Neural cell (in vitro differentiated cells): ENCODE results near the gene PDE3B. TPM values are rescaled to one million over a fixed set of nuclear protein-coding genes. Genes with fewer than 3 reads are reported as not detected.

Source experiments
- H2AFZ ChIP-seq: fragments of 200-600, 300-800 bp; sonication (generic), shearing (Covaris generic); 2 replicates; pipeline ENCODE4 v1.6.0; 2014; ENCODE audit warnings: low read depth, mild to moderate bottlenecking, antibody characterized with exemption, low read length, moderate library complexity
- H3F3A ChIP-seq: fragments of 200-600 bp; shearing (Covaris generic); 2 replicates; pipeline ENCODE4 v1.6.1; 2016; ENCODE audit warnings: mild to moderate bottlenecking, moderate library complexity, mixed read lengths, antibody characterized with exemption, low read length; ENCODE audit not compliant: insufficient read depth, poor library complexity, severe bottlenecking
- H3K27ac ChIP-seq: fragments of 200-600, 300-800 bp; sonication (generic), shearing (Covaris generic); 2 replicates; pipeline ENCODE4 v1.5.1; 2014; ENCODE audit warnings: mild to moderate bottlenecking, low read length, moderate library complexity
- H3K27me3 ChIP-seq: fragments of 300-800, 200-600 bp; sonication (generic), shearing (Covaris generic); 2 replicates; pipeline ENCODE4 v1.6.0; 2014; ENCODE audit warnings: mild to moderate bottlenecking, low read depth, low read length, moderate library complexity; ENCODE audit not compliant: insufficient read depth
- H3K36me3 ChIP-seq: fragments of 300-800, 200-600 bp; sonication (generic), shearing (Covaris generic); 2 replicates; pipeline ENCODE4 v1.5.1; 2014; ENCODE audit warnings: mild to moderate bottlenecking, antibody characterized with exemption, low read length, moderate library complexity; ENCODE audit not compliant: insufficient read depth
- H3K4me2 ChIP-seq: fragments of 300-800, 200-600 bp; sonication (generic), shearing (Covaris generic); 2 replicates; pipeline ENCODE4 v1.6.0; 2014; ENCODE audit warnings: mild to moderate bottlenecking, low read length
- H3K4me3 ChIP-seq: fragments of 300-800, 200-600 bp; sonication (generic), shearing (Covaris generic); 2 replicates; pipeline ENCODE4 v1.5.1; 2014; ENCODE audit warnings: mild to moderate bottlenecking, low read length, moderate library complexity
- H3K79me2 ChIP-seq: fragments of 200-600 bp; shearing (Covaris generic); replicated peaks from 2 replicates; pipeline ENCODE4 v1.6.0; 2014; ENCODE audit warnings: mild to moderate bottlenecking, low read length, moderate library complexity; ENCODE audit not compliant: insufficient read depth
- H3K9ac ChIP-seq: fragments of 300-800, 200-600 bp; sonication (generic), shearing (Covaris generic); 2 replicates; pipeline ENCODE4 v1.6.1; 2016; ENCODE audit warnings: mild to moderate bottlenecking, low read length, mixed read lengths
- H3K9me2 ChIP-seq: fragments of 200-600 bp; shearing (Covaris generic); 2 replicates; pipeline ENCODE4 v1.6.1; 2016; ENCODE audit warnings: mild to moderate bottlenecking, low read length, mixed read lengths; ENCODE audit not compliant: insufficient read depth
- H3K9me3 ChIP-seq: fragments of 200-600, 300-800 bp; sonication (generic), shearing (Covaris generic); 2 replicates; pipeline ENCODE4 v1.6.1; 2016; ENCODE audit warnings: mild to moderate bottlenecking, mixed run types, low read length, moderate library complexity, mixed read lengths
- H4K20me1 ChIP-seq: fragments of 200-600 bp; shearing (Covaris generic); 2 replicates; pipeline ENCODE4 v1.6.1; 2016; ENCODE audit warnings: mild to moderate bottlenecking, mixed run types; ENCODE audit not compliant: insufficient read depth
- EP300 ChIP-seq: fragments of 450-650 bp; conservative IDR thresholded peaks from 2 replicates; pipeline ENCODE4 v1.6.1; 2014; ENCODE audit warnings: antibody characterized with exemption, mild to moderate bottlenecking, moderate library complexity; ENCODE audit not compliant: poor library complexity, severe bottlenecking
- EZH2 ChIP-seq: fragments of 200-600, 300-800 bp; shearing (Covaris generic), sonication (generic); IDR thresholded peaks from 2 replicates; pipeline ENCODE4 v1.6.1; 2014; ENCODE audit warnings: antibody characterized with exemption, low read length, borderline replicate concordance, mild to moderate bottlenecking; ENCODE audit not compliant: insufficient read depth, poor library complexity, severe bottlenecking
- MXI1 ChIP-seq: fragments of 450-650 bp; conservative IDR thresholded peaks from 2 replicates; pipeline ENCODE4 v1.6.1; 2014; ENCODE audit warnings: antibody characterized with exemption, mild to moderate bottlenecking; ENCODE audit not compliant: poor library complexity, severe bottlenecking
- POLR2AphosphoS5 ChIP-seq: IDR thresholded peaks from 2 replicates; pipeline ENCODE4 v1.6.1; 2012
- RAD21 ChIP-seq: fragments of 450-650 bp; conservative IDR thresholded peaks from 2 replicates; pipeline ENCODE4 v1.6.1; 2014; ENCODE audit warnings: antibody characterized with exemption, mild to moderate bottlenecking, moderate library complexity
- REST ChIP-seq: IDR thresholded peaks from 2 replicates; pipeline ENCODE4 v1.6.1; 2012; ENCODE audit warnings: borderline replicate concordance
- SMC3 ChIP-seq: fragments of 450-650 bp; conservative IDR thresholded peaks from 2 replicates; pipeline ENCODE4 v1.6.1; 2014; ENCODE audit warnings: antibody characterized with exemption, mild to moderate bottlenecking, moderate library complexity; ENCODE audit not compliant: poor library complexity
- TAF1 ChIP-seq: IDR thresholded peaks from 2 replicates; pipeline ENCODE4 v1.6.1; 2012; ENCODE audit warnings: low read depth
- polyA plus RNA-seq: library from polyadenylated mRNA; depleted of rRNA; stranded (reverse); fragments of >200 nt; gene quantifications from 2 replicates; pipeline ENCODE4 v1.2.3, GENCODE V29; 2014
- TF ChIP-seq, protein P1 (sequence below): fragments of 450-650 bp; IDR thresholded peaks from 2 replicates; pipeline ENCODE4 v1.5.1; 2014; ENCODE audit warnings: antibody characterized with exemption, mild to moderate bottlenecking, moderate library complexity; ENCODE audit not compliant: poor library complexity, severe bottlenecking

The PDE3B gene
- polyA plus RNA-seq, 1 donor from 2014 or later = 13.8 TPM

DNA sequence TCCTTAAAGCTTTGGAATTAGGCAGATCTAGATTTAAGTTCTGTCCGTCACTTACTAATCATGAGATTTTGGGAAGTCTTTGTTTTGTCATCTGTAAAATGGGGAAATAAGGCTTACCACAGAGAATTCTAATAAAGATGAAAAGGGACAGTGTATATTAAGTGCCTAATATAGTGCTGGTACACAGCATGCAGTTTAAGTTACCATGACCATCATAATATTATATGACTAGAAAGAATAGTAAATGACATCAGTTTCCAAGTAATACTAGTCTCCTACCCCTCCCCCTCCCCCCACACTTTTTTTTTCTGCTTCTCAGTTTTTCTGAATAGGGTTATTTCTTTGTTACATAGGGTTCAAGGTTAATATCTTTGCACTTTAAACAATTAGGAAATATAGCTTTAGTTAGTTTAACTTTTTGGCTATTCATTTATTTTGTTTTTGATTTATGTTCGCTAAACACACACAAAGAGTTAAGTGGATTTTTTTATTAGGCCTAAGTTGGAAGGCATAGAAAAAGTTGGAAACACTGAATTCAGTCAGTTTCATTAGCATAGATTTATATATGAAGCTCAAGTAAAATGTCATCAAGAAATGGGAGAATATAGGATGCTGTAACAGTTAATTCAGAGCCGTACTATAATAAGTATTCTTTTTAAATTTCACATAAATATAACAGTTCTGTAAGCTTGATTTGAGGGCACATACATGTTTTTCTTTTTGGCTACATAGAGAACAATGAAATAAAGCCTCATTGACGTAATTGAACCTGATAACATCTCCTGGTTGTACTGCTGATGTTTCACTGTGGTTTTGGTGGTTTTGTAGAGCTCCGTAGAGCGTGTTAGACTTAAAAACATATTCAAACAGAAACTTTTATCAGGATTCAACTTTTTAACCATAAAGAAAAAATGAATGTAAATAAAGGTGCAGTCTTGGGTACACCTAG lies 121.2 kb downstream of the PDE3B start (continued):
- TF ChIP-seq MXI1 = no peak
- no peak for TF ChIP-seq TAF1

- Histone ChIP-seq H3K36me3 (no peaks in the 10 kb centered on the region), H3K79me2 (no peaks in the 10 kb centered on the region), H3K9ac (no peak overlapping the region), H3F3A (no peaks in the 10 kb centered on the region), H3K9me3 (no peaks in the 10 kb centered on the region), H2AFZ (no peak overlapping the region), H3K27ac (no peak overlapping the region), H3K27me3 (no peaks in the 10 kb centered on the region), H3K9me2 (no peaks in the 10 kb centered on the region), H4K20me1 (no peaks in the 10 kb centered on the region), H3K4me2 (no peak overlapping the region), H3K4me3 (no peak overlapping the region)
- no peak for TF ChIP-seq REST
- TF ChIP-seq, protein P1, sequence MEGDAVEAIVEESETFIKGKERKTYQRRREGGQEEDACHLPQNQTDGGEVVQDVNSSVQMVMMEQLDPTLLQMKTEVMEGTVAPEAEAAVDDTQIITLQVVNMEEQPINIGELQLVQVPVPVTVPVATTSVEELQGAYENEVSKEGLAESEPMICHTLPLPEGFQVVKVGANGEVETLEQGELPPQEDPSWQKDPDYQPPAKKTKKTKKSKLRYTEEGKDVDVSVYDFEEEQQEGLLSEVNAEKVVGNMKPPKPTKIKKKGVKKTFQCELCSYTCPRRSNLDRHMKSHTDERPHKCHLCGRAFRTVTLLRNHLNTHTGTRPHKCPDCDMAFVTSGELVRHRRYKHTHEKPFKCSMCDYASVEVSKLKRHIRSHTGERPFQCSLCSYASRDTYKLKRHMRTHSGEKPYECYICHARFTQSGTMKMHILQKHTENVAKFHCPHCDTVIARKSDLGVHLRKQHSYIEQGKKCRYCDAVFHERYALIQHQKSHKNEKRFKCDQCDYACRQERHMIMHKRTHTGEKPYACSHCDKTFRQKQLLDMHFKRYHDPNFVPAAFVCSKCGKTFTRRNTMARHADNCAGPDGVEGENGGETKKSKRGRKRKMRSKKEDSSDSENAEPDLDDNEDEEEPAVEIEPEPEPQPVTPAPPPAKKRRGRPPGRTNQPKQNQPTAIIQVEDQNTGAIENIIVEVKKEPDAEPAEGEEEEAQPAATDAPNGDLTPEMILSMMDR = no peak
- no peak for TF ChIP-seq EZH2
- TF ChIP-seq TAF1 = no peak
- TF ChIP-seq EP300 = no peak
- TF ChIP-seq MXI1 = no peak
- TF ChIP-seq RAD21 = no peak
These were observed 123.0 kb downstream of the PDE3B start for GRCh38 chr11:14766585-14766984.

DNA sequence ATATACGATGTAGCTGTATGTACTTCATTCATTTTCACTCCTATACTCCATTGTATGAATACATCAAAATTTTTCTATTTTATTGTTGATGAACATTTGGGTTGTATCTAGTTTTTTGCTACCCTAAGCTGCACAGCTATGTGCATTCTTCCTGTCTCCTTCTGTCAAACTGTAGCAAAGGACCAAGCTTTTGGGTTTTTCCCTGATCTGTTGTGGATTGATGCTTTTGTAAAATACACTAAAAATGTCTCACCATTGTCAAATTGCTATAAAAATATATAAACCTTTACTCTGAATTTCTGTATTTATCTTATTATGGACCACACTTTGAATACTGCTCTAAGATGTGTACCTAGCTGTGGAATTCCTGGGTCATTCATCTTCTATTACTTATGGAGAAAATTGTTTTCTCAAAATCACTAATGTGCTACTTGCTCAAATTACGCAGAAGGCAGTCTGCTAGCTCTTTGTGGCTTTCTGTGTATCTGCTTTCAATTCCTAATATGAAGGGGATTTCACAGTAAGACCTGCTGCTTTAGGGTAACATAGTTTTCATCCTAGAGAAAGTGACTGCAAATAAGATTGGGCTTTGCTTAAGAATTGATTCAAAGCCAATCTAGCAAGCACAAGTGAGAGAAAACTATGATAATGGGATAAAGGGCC lies 125.1 kb downstream of the PDE3B start:
- Histone ChIP-seq H3K27ac (no peak overlapping the region), H3F3A (no peaks in the 10 kb centered on the region), H3K9me2 (no peaks in the 10 kb centered on the region), H3K27me3 (no peaks in the 10 kb centered on the region), H3K79me2 (no peaks in the 10 kb centered on the region), H3K9ac (no peak overlapping the region), H3K9me3 (no peaks in the 10 kb centered on the region), H4K20me1 (no peaks in the 10 kb centered on the region), H3K4me2 (no peak overlapping the region), H3K36me3 (no peaks in the 10 kb centered on the region), H3K4me3 (no peak overlapping the region), H2AFZ (no peak overlapping the region)
- TF ChIP-seq REST (no peak), SMC3 (no peak), EZH2 (no peak), TAF1 (no peak), MXI1 (no peak), POLR2AphosphoS5 (no peak), RAD21 (no peak)
